Panc1 (cell line): ENCODE measurements around the gene CLDN3. TPM values are rescaled to one million over a fixed set of nuclear protein-coding genes. Genes with fewer than 3 reads are reported as not detected.

Source experiments
- ATAC-seq: fragments of 200-7000 bp; cut with Tn5 transposase; 2 replicates; pipeline ENCODE4 v1.9.1; 2020; ENCODE audit warnings: mild to moderate bottlenecking, moderate library complexity
- BruUV-seq: library from RNA; stranded (reverse); fragments of 400-500 nt; replicated peaks from 2 replicates; lab custom pipeline; 2021; lab: Mats Ljungman, UMichigan
- CTCF ChIA-PET: fragments of 300-600 bp; sonication (Branson Sonifier 250); formaldehyde crosslinking; loops from one replicate; lab custom pipeline; 2022; ENCODE audit warnings: antibody characterized with exemption; lab: Charles Lee
- POLR2A ChIA-PET: fragments of 300-600 bp; sonication (Branson Sonifier 250); formaldehyde crosslinking; loops from one replicate; lab custom pipeline; 2022; ENCODE audit warnings: antibody characterized with exemption; lab: Charles Lee
- DNase-seq: peaks from one replicate; pipeline ENCODE4 v3.0.0-alpha.2; 2010; ENCODE audit warnings: low read depth, low spot score
- H3K27ac ChIP-seq: 2 replicates; pipeline ENCODE4 v1.5.1; 2011; ENCODE audit warnings: mild to moderate bottlenecking, low read length, inconsistent platforms
- H3K27me3 ChIP-seq: fragments of 200-500 bp; sonication (Bioruptor generic); 2 replicates; pipeline ENCODE4 v1.6.0; 2014; ENCODE audit warnings: low read length, inconsistent platforms; ENCODE audit not compliant: control insufficient read depth, insufficient read depth
- H3K36me3 ChIP-seq: fragments of 200-500 bp; sonication (Bioruptor generic); 2 replicates; pipeline ENCODE4 v1.5.1; 2014; ENCODE audit warnings: inconsistent platforms, mild to moderate bottlenecking, low read length, moderate library complexity; ENCODE audit not compliant: control insufficient read depth, insufficient read depth
- H3K4me1 ChIP-seq: 2 replicates; pipeline ENCODE4 v1.5.1; 2011; ENCODE audit warnings: inconsistent platforms, mild to moderate bottlenecking, low read length, moderate library complexity; ENCODE audit not compliant: control insufficient read depth, insufficient read depth
- H3K4me3 ChIP-seq, 2 experiments: 2 replicates each; pipeline ENCODE4 v1.5.1; 2011 to 2012; ENCODE audit warnings: low read depth in 2 of 2, low read length in 2 of 2, mild to moderate bottlenecking in 2 of 2, inconsistent platforms in 1 of 2, moderate library complexity in 1 of 2
- H3K9me3 ChIP-seq: fragments of 200-500 bp; sonication (Bioruptor generic); 2 replicates; pipeline ENCODE4 v1.5.1; 2014; ENCODE audit warnings: low read depth, mild to moderate bottlenecking, inconsistent platforms, low read length, moderate library complexity; ENCODE audit not compliant: control insufficient read depth, insufficient read depth
- CTCF ChIP-seq: fragments of 450-650 bp; IDR thresholded peaks from 2 replicates; pipeline ENCODE4 v1.5.1; 2017; ENCODE audit warnings: mild to moderate bottlenecking
- POLR2AphosphoS5 ChIP-seq: IDR thresholded peaks from 2 replicates; pipeline ENCODE4 v1.6.1; 2012; ENCODE audit warnings: mild to moderate bottlenecking, low read depth, low read length, moderate library complexity
- REST ChIP-seq, 2 experiments: IDR thresholded peaks; 2 replicates each; pipeline ENCODE4 v1.6.1; 2011 to 2012; ENCODE audit warnings: low read depth in 2 of 2, control low read depth in 1 of 2, low read length in 1 of 2, mild to moderate bottlenecking in 1 of 2, moderate library complexity in 1 of 2; ENCODE audit not compliant: insufficient read depth in 1 of 2
- SIN3A ChIP-seq: IDR thresholded peaks from 2 replicates; pipeline ENCODE4 v1.6.1; 2012; ENCODE audit warnings: low read depth, mild to moderate bottlenecking, low read length, moderate library complexity, borderline replicate concordance; ENCODE audit not compliant: insufficient read depth
- TCF7L2 ChIP-seq: IDR thresholded peaks from 2 replicates; pipeline ENCODE4 v1.6.1; 2011; ENCODE audit warnings: mild to moderate bottlenecking, low read depth, low read length, inconsistent platforms
- in situ Hi-C: cut with HindIII; loops from 2 replicates; pipeline ENCODE4 v1.10.0; 2016; ENCODE audit warnings: low sequenced_read_pairs, low pct_unique_long_range_greater_than_20kb
- intact Hi-C: fragments of 100-400 bp; cut with micrococcal nuclease; formaldehyde crosslinking; loops from one replicate; pipeline ENCODE4 v1.10.0; 2022; ENCODE audit not compliant: unreplicated experiment
- total RNA-seq: library from RNA; stranded (reverse); gene quantifications from one replicate; pipeline ENCODE4 v1.2.1, GENCODE V29; 2021; ENCODE audit not compliant: unreplicated experiment

The CLDN3 gene
- total RNA-seq, 1 experiment from 2014 or later, result 16.8 TPM

- no peak for ATAC-seq
- Histone ChIP-seq H3K27me3 (no peaks in the 10 kb centered on the region), H3K27ac (peak overlapping the region; percentile 74), H3K4me1 (peaks cover 46% of the 10 kb centered on the region), H3K9me3 (no peaks in the 10 kb centered on the region), H3K36me3 (no peaks in the 10 kb centered on the region; the same call in 1 of the 2 replicates), H3K4me3 (peak overlapping the region in 1 of 2 experiments; percentile 5; a peak in 1 of 4 replicates)
- TF ChIP-seq REST (IDR thresholded peaks at IDR 0.05; ENCODE audit: insufficient read depth in 1 of 2, low read depth in 2 of 2, low read length in 1 of 2) (no peak), TCF7L2 (no peak), CTCF (no peak), SIN3A (no peak), POLR2AphosphoS5 (no peak)
- in situ Hi-C loops, result no loop called here
- no peak for DNase-seq
- ChIA-PET POLR2A (no interaction called here), CTCF (no interaction called here)
- intact Hi-C loops, result loop anchor here (2.0 kb wide), 1 partner anchor 112 kb away; no protein-coding TSS in a partner anchor
- no TSS peak for BruUV-seq
These were observed 27.7 kb downstream of the CLDN3 start for GRCh38 chr7:73742338-73742752.

GRCh38 chr7:73741600-73741999, 28.5 kb downstream of the CLDN3 start:
- no peak for TF ChIP-seq TCF7L2
- no peak for TF ChIP-seq REST (IDR thresholded peaks at IDR 0.05; ENCODE audit: insufficient read depth in 1 of 2, low read depth in 2 of 2, low read length in 1 of 2)
- no peak for TF ChIP-seq CTCF
- TF ChIP-seq SIN3A, result no peak
- no peak for TF ChIP-seq POLR2AphosphoS5
- in situ Hi-C loops (no loop called here), intact Hi-C loops (no loop called here)
- no TSS peak for BruUV-seq
- peaks cover 5% of the 10 kb centered on the region; the same call in 1 of the 2 replicates for H3K36me3 ChIP-seq
- no peaks in the 10 kb centered on the region for H3K27me3 ChIP-seq
- CTCF ChIA-PET, result no interaction called here
- no peak for ATAC-seq
- POLR2A ChIA-PET, result interaction anchor here (1.4 kb wide), 1 partner anchor 90 kb away, joined by 3 read pairs; no protein-coding TSS in a partner anchor
- H3K9me3 ChIP-seq, result no peaks in the 10 kb centered on the region
- H3K4me3 ChIP-seq, result no peak overlapping the region
- peak overlapping the region; percentile 74; the same call in 1 of the 2 replicates for H3K27ac ChIP-seq
- H3K4me1 ChIP-seq, result peaks cover 53% of the 10 kb centered on the region
- no peak for DNase-seq
